ENCODE results near the gene GPN2.

- TF ChIP-seq ZNF335 (tag by site-specific recombination; conservative IDR thresholded peaks at IDR 0.05) (no peak), CTCF (tag by site-specific recombination; IDR thresholded peaks at IDR 0.05) (no peak), ZBTB11 (tag by site-specific recombination; conservative IDR thresholded peaks at IDR 0.05; ENCODE audit: low read depth) (no peak), ZNF777 (tag by site-specific recombination; IDR thresholded peaks at IDR 0.05; ENCODE audit: borderline replicate concordance) (no peak), ZNF138 (tag by site-specific recombination; IDR thresholded peaks at IDR 0.05; ENCODE audit: borderline replicate concordance) (no peak), ZSCAN16 (tag by site-specific recombination; IDR thresholded peaks at IDR 0.05) (no peak), ZNF707 (tag by site-specific recombination; IDR thresholded peaks at IDR 0.05) (no peak), OVOL3 (tag by site-specific recombination; IDR thresholded peaks at IDR 0.05) (no peak), YY1 (tag by site-specific recombination; IDR thresholded peaks at IDR 0.05) (no peak), ZBTB26 (tag by site-specific recombination; optimal IDR thresholded peaks at IDR 0.05) (no peak)
Measured at GRCh38 chr1:26828411-26828991, 61.6 kb downstream of the GPN2 start.

Measured in HEK293 (cell line).